Fibroblast of the conjunctiva (primary cell): ENCODE data around the gene ECT2L.

Experiments used
- DNase-seq: peaks from one replicate; pipeline ENCODE4 v3.0.0-alpha.2; 2010; ENCODE audit warnings: low read depth

Gene ECT2L

DNA sequence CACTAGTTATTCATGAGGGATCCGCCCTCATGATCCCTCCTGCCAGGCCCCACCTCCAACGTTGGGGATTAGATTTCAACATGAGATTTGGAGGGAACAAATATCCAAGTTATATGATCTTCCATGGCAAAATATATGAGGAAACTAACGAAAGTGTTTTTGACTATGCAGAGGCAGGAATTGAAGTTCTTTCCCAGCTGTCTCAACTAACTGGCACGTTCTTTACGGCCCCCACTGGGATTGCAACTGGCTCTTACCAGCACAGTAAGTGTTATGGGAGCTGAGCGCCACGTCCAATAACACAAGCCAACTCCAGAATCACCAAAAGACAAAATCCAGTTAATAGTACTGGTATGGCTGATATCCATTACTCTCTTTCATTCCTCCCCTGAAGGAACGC lies 66.6 kb downstream of the ECT2L start:
- DNase-seq = no peak

DNA sequence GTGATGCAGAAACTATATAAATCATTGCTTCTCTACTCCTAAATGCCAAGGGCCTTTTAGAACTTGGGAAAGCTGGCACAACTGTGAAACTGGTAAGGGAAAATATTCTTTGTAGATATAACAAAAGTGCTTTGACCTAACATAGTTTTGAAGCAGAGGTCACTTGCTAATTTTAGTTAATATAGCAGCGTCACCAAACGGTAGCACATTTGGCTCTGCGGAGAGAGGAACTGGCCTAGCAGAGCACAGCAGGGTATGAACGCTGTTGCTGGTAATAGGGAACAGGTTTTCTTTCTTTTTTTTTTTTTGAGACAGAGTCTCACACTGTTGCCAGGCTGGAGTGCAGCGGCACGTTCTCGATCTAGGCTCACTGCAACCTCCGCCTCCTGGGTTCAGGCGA lies 67.4 kb downstream of the ECT2L start:
- DNase-seq = no peak

DNA sequence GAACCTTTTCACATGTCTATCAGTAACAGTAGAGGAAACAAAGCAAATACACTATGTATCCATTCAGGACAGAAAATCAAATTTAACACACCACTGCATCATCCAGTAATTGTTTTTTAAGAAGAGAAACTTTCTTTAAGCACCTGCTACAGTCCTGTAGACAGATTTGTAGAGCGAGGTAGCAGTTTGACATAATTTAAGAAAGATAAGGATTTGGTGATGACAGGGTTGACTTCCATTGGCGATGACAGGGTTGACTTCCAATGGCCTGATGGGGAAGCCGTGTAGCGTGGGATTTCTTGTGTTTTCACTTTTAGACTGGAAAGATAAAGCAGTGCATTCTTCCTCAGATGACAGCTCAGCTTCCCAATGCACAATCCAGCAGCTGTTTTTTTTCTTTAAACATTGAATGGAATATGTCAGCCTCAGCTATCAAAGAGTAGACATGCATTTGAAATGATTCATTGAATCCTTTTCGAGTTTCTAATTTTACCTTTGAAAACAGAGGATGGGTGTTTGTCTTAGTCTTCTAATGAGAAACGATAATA lies 68.5 kb downstream of the ECT2L start:
- DNase-seq = no peak

DNA sequence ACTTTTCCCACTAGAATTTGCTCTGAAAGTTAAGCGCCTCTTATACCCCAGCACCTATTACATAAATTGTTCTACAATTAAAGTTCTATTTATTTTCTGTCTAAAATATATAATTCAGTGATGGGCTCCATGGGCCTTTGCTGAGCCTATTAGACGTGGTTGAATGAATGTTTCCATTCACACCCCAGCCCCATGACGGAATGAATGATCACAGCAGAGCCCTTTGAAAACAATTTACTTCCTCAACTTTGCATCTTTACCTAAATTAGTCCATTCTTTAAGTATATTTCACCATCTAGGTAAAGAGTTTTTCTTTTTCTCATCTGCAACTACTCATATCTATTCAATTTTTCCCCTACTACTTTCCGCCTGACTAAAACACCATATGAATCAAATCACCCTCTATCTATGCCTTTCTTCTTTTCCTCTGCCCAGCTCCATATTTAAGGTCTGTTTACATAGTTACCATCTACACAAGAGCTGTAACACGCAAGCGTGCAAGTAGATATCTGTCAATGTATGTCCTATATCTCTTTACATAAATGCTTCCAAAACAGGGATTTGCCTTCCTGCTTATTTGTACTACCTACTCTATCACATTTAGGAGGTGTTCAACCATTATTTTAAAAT lies 69.7 kb downstream of the ECT2L start:
- DNase-seq = no peak

DNA sequence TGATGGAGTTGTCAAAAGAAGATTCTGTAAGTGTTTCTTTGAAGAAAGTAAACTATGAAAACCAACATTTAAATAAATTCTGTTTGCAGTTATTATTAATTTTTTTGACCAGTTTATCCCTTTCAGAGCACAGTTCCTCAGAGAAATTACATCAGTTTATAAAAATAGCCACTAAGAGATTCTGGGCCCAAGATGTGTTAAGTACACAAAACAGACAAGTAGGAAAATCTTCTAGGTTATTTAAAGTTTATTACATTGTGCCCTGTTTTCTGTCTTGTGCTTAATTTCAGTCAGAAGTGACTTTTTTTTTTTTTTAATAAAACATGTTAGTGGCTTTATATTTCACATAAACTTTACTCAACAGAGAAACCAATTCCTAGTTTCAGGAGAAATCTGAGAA lies 72.3 kb downstream of the ECT2L start:
- DNase-seq = no peak

DNA sequence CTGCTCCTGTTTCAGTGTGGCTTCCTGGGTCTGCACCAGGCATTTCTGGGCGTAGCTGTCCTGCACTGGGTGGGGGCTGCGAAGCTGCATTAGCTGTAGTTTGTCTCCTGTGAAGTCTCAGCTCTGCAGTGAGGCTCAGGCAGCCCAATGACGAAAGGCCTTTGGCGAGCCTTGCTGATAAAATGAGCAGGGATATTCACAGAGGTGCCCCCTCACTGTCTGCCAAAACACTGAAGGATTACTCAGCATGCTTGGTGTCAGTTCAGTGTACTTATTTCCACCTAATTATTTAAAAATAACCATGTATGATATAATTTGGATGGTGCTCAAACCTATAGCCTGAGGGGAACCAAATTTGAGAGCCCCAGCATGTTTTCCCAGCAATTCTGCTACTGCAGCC lies 73.5 kb downstream of the ECT2L start:
- no peak for DNase-seq

DNA sequence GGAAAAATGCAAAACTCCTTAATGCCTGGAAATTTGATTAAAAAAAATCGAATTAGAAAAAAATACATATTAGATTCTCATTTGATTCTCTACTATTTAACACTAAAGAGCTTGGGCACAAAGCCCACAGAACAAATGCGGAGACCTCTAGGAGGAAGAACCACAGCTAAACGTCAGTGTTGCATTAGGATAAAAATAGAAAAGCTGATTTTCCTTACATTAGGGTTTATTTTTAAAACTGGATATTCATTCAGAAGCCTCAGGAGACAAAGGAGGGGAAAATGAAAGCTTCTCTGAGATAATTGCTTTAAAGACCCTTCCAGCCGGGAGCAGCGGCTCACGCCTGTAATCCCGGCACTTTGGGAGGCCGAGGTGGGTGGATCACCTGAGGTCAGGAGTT lies 77.3 kb downstream of the ECT2L start:
- DNase-seq = no peak

DNA sequence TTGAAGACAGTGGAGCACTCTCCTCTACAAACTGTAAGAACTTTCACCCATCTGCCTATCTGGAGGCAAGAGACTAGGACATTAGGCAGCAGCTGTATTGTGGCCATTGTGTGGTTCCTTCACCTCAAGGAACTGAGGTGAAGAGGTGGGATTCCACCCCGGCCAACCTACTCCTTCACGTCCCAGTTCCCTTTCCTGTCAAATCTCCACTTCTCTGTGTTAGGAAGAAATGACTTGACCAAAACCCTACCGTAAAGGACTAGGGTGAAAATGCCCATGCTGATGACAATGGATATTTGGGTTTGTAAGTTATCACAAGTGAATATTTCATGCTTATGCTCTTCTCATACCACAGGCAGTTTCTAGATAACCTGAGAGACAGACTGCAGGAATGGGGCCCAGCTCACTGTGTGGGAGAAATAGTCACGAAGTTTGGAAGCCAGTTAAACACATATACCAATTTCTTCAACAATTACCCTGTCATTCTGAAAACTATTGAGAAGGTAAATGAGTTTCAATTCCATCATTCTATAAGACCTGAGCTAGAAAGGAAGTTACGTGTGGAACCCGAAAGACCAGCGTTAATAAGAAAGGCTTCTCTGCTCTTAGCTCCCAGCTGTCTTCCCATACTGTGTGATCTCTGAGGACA lies 86.6 kb downstream of the ECT2L start:
- DNase-seq = no peak

DNA sequence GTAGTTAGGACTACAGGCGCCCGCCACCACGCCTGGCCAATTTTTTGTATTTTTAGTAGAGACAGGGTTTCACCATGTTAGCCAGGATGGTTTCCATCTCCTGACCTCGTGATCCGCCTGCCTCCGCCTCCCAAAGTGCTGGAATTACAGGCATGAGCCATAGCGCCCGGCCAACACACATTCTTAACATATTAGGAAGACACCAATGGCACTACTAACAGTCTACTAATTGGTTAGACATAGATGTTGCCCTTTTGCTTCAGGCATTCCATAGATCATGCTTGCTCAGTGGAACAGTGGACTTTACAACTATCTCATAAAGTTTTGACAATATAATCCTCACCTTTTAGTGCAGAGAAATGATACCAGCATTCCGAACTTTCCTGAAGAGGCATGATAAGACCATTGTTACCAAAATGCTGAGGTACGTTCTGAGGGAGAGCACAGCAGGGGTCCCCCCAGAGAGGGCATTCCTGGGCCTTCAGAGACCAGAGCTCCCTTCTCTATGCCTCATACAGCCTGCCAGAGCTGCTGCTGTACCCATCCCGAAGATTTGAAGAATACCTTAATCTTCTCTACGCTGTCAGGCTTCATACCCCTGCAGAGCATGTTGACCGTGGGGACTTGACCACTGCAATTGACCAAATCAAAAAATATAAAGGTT lies 89.4 kb downstream of the ECT2L start:
- no peak for DNase-seq

DNA sequence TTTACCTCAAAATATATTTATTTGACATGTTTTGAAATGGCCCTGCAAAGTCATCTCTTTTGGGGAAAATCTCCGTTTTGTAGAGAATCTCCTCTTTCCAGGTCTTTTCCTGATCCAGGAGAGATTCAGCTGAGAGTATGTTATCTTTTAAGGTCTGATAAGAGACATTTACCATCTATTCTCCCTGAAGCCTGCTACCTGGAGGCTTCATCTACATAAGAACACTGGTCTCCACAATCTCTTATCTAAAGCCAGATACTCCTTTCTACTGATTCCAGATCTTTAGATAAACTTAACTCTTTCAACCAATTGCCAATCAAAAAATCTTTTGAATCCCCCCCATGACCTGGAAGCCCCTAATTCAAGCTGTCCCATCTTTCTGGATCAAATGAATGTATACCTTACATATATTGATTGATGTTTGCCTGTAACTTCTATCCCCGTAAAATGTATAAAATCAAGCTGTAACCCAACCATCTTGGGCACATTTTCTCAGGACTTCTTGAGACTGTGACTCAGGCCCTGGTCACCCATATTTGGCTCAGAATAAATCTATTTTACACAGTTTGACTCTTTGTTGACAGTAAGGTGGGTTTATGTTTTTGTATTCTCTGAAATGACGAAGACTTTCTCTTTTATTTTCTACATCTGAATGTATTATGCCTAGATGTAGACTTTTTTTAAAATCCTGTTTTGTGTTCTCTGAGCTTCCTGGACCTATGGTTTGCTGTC lies 95.5 kb downstream of the ECT2L start:
- no peak for DNase-seq

DNA sequence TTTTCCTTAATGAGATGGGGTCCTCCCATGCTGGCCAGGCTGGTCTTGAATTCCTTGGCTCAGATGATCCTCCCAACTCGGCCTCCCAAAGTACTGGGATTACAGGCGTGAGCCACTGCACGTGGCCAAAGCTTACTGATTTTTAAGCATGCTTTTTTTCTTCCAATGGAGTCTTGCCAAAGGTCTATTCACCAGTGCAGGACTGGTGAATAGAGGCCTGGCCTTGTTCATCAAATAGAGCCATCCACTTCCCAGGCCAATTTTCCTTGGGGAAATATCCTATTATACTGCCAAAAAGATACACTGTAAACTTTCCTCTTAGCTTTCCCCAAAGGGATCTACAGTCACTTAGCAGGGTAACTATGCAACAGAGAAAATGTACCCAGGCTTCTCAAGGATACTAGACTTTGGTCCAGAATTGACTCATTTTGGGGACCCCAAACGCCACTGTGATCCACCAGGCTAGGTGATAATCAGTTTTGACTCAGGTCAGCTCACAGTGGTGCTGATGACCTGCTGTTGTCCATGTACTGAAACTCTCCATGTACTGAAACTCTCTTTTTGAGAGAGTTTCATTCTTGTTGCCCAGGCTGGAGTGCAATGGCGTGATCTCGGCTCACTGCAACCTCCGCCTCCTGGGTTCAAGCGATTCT lies 100.3 kb downstream of the ECT2L start:
- no peak for DNase-seq

DNA sequence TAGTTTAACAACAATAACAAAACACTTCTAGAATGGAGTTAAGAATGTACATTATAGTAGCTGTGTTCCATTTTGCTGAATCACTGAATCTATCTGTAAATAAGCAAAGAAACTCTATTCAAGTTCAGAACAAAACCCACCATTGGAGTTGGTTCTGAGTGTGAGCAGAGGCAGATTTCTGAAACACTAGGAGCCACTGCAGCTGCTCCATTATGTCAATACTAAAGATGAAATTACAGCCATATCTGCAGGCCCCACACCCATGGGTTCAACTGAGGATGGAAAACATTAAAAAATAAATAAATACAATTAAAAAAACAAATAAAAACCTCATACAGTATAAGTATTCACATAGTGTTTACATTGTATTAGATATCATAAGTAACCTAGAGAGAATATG lies 101.1 kb downstream of the ECT2L start:
- no peak for DNase-seq

DNA sequence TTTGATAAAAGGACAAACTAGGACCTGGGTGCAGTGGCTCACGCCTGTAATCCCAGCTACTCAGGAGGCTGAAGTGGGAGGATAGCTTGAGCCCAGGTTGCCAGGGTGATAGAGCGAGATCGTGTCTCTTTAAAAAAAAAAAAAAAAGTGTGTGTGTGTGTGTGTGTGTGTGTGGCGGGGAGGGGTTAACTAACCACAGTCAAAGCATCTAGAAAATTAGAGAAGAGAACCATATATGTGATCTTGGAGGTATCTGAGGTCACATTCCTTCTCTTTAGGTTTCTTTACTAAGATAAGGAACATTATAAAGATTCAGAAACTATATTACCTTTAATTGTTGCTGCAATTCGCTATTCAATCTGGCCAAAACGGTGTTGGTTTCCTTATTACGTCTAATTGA lies 111.3 kb downstream of the ECT2L start:
- DNase-seq = no peak

DNA sequence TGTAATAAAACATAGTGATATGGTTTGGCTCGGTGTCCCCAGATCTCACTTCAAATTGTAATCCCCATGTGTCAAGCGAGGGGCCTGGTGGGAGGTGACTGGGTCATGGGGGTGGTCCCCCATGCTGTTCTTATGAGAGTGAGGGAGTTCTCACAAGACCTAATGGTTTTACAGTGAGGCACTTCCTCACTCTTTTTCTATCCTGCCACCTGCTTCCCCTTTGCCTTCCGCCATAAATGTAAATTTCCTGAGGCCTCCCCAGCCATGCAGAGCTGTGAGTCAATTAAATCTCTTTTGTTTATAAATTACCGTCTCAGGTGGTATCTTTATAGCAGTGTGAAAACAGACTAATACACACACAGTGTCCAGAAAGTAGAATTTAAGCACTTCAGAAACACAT lies 113.6 kb downstream of the ECT2L start:
- DNase-seq = no peak

DNA sequence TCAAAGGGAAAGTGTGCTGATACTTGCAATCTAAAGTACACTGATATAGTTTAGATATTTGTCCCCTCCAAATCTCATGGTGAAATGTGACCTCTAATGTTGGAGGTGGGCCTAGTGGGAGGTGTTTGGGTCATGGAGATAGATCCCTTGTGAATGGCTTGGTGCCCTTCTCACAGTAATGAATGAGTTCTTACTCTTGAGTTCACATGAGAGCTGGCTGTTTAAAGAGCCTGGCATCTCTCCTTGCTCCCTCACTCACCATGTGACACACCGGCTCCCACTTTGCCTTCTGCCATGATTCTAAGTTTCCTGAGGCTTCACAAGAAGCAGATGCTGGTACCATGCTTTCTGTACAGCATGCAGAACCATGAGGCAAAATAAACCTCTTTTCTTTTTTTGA lies 114.1 kb downstream of the ECT2L start:
- no peak for DNase-seq

DNA sequence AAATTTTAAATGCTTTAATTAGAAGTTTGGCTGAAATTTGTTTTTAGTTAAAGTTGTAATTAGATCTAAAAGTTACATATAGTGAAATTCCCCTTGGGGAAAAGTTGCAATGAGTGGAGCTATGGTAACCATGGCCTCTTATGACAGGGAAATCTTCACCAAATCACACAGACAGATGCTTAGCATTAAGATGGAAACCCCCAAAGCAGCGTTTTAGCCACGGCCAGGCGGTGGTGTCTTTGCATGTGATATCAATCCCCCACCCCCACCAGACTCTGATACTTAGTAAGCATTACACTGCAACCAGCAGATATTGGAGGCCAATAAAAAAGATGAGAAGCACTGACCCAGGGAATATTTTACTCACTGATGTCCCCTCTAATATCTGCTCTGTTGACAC lies 116.4 kb downstream of the ECT2L start:
- no peak for DNase-seq

DNA sequence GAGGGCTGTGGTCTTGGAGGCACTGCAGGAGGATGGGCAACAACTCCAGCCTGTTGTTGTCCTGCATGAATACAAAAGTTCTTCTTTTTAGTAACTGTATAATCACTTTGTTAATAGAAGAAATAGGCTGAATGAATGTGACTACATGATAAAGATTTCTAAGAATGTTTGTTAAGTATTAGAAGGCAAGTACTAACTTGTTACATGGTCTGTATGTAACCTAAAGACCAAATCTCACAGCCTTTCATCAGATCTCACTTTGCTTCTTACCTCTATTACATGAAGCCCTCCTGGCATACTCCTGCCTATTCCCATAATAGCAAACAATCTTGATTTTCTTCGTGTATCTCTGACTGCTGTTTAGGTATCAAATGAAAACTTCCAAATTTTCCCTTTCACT lies 118.8 kb downstream of the ECT2L start:
- no peak for DNase-seq

DNA sequence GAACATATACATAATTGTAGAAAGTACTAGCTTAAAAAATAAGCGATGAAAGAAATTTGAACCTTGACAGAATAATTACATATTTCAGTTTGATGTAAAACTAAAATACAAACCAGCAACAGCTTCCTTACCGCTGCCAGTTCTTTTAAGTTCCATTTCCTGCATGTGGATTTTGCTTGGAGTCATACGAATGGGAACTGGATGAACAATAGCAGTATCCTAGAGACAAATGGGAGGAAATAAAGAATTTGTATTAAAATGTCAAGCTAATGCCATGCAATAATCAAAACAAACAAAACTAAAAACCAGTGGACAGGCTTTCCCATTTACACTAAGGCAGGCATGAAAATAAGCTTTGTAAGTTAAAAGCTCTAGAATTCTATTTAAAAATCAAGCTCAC lies 125.0 kb downstream of the ECT2L start:
- DNase-seq = no peak

DNA sequence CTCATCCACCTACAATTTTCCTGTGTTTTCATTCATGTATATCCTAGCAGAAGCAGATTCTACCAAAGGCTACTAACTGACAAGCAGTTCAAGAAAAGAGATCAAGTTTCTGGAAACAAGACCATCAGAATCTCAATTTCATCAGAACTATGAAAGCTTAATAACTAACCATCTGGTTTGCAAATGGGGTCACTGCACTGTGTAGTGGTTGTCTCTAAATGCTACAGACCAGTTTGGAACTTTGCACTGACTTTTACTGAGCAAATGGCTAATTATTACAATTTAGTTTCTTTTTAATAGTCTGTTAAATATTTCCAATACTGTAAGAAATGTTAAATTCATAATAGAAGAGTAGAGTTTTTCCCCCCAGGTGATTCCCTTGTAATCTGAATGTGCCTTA lies 127.7 kb downstream of the ECT2L start:
- no peak for DNase-seq

DNA sequence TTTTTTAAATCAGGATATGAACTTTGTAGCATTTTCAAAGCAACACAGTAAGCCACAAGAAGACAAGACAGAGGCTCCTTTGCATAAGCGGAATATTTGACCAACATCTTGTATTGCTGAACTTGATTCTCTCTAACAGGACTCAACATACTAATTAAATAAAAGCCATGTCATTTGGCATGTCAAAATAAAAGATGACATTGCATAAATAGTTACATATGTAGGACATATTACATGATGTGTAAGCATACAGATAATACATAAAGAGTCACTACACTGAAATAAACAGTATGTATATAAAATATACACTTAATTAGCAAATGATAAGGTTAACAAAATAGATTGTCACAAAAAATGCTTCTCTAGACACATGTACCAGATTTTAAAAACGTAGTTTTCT lies 129.9 kb downstream of the ECT2L start:
- DNase-seq = no peak

DNA sequence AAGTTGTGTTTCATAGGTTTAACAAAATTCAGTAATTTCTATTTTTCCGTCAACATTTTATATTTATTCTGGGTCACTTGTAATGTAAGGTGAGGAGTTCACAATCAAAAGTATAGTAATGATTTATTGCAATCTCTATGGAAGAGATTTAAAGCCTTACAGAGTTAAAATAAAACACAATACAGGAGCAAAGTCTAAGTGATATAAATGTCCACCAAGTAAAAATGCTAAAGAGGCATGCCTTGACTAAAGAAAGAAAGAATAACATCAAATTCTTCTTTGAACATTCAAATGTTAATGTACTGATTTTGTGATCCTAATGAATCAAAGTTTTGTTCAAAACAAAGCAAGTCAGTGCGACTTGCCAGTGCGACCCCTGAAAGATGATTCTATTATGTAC lies 130.7 kb downstream of the ECT2L start:
- no peak for DNase-seq

DNA sequence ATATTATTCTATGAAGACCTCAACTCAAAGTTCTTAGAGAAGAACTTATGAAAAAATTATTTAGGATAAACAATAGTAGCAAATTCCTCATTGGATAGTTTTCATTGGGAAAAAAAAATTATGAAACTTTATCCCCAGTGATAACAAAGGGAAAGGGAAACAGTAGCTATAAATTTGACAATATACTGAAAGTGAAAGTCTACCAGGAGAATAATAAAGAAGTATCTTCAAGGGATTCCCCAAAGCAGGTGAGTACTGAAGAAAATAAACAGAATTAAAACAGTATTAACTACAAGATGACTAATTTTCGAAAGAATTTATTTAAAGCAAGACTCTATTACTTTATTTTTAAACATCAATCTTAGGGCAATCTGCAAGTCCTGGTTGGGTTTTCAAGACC lies 135.8 kb downstream of the ECT2L start:
- no peak for DNase-seq
